ENCODE measurements around the gene FSCN2.
"Not testable (repeated sequence)": the region's sequence is repeated elsewhere in the genome, so short reads cannot be mapped to it uniquely, and the experiment has no call there.

The FSCN2 gene

DNA sequence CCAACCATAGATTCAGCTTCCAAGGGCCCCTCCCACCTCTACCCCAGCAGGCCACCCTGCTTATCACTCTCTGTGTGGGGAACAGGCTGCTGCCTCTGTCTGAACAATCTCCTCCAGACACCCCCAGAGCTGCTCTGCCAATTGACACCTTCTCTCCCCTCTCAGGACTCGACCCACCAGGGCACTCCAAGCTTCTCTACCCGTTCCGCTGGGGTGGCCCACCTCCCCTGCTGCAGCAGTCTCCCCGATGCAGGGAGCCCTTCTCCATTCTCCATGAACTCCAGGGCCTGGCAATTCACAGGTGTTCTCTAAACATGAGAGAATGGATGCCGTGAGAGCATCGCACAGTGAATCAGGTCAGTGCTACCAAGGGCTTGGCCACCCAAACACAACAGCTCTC lies 52.3 kb downstream of the FSCN2 start:
- no peak for DNase-seq

DNA sequence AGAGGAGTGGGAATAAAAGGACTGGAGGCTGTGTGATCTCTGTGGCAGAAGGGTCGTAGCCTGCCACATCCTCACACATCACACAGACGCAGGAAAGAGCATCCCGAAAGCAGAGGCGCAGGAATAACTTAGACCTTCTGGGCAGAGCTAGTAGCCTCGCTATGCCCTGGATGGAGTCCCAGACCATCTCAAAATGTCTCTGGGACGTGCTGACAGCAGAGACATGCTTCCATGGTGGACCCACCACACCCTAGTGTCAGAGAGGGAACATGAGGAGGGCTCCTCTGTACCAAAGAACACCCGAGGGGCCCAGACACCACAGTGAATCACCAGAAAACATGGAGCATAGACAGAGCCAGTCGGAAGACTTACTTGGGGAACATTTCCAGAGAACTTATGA lies 53.6 kb downstream of the FSCN2 start:
- no peak for DNase-seq

DNA sequence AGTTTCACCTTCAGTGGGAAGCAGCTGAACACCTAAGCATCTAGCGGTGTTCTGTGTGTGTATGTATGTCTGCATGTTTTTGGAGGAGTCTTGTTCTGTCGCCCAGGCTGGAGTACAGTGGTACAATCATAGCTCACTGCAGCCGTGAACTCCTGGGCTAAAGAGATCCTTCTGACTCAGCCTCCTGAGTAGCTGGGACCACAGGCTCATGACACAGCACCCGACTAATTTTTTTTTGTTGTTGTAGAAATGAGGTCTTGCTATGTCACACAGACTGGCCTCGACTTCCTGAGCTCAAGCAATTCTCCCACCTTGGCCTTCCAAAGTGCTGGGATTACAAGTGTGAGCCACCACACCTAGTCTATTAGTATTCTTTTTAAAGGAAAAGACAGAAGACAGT lies 54.2 kb downstream of the FSCN2 start:
- DNase-seq, result no peak

DNA sequence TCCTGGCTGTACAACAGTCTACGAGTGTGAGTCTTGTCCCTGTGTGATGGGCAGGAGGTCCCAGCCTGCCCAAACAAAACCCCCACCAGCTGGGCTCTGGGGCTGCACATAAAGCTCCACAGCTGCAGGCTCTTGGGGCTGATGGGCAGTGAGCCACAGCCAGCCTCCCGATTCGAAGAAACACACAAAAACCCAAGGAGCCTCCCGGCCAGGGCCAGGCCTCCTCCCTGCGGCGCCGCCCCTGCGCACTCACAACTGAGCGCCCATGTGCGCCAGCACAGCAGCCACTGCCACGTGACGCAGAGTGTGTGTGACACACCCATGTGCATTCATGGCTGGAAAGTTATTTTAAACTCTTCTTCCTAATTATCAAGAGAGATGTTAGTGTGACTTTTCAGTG lies 54.6 kb downstream of the FSCN2 start:
- DNase-seq, result no peak

DNA sequence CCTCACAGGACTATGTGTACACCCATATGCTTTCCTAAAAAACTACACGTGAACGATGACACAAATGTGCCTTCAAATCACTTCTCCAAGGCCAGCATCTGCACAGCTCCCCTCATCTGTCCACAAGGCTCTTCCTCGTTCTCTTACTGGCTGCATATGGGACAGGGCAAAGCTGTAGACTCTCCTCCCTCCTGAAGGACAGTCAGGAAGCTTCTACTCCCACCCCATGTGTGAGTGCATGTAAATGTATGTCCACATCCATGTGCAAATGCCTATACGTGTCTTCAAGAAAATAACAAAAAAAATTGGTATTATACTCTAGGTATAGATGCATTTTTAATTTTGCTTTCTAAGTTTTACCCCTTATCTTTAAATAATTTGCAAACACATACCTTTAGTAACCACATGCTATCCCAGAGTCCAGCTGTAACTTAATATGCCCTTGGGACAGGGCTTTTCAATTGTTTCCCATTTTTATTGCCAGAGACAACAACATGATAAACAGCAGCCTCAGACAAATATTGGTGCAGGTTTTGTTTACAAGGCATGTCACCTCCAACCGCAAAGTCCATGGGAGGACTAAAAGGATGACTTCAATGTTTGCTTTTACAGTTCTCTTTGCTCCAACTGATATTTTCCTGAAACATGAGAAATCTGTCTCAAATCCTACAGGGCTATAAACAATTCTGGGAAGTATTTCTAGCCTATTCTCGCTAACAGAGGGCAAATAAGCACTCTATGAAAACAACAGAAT lies 55.6 kb downstream of the FSCN2 start:
- no peak for DNase-seq

DNA sequence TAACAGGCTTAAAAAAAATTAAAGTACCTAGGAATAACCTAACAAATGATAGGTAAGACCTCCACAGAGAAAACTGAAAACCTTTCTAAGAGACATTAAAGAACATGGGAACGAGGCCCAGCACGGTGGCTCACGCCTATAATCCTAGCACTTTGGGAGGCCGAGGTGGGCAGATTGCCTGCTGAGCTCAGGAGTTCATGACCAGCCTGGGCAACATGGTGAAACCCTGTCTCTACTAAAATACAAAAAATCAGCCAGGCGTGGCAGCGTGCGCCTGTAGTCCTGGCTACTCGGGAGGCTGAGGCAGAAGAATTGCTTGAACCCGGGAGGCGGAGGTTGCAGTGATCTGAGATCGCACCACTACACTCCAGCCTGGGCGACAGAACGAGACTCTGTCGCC lies 56.6 kb downstream of the FSCN2 start:
- not testable (repeated sequence) for DNase-seq

DNA sequence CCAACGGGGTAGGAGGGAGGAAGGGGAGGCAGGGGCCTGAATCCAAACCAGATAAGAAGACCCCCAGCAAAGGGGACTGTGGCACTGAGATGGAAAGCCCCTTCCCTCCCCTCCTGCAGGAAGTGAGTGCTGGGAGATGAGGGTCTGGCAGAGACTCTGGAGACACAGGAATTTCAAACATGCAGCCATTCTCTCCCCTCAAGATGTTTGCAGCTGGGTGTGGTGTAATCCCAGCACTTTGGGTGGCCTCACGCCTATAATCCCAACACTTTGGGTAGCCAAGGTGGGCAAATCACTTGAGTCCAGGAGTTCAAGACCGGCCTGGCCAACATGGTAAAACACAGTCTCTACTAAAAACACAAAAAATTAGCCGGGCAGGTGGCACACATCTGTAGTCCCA lies 57.9 kb downstream of the FSCN2 start:
- no peak for DNase-seq

All from activated effector memory CD4-positive, alpha-beta T cell treated with Interleukin-2 at 50 U/mL for 16 hours (primary cell).